ENCODE measurements around the gene FHIT. TPM values are rescaled to one million over a fixed set of nuclear protein-coding genes. Genes with fewer than 3 reads are reported as not detected.

The FHIT gene
- total and polyA plus RNA-seq, 4 donors, result 2.6 to 21.3 (median 8.7) TPM

- Histone ChIP-seq H3K27me3 (ENCODE audit: control insufficient read depth in 3 of 3, insufficient read depth in 3 of 3, low read length in 2 of 3) (no peaks in the 10 kb centered on the region), H3K4me1 (ENCODE audit: control insufficient read depth in 5 of 5, insufficient read depth in 5 of 5, low read length in 5 of 5) (no peaks in the 10 kb centered on the region), H3K9ac (ENCODE audit: insufficient read depth in 1 of 2, low read length in 2 of 2) (no peak overlapping the region), H3K36me3 (ENCODE audit: control insufficient read depth in 4 of 4, insufficient read depth in 4 of 4, low read length in 4 of 4) (no peaks in the 10 kb centered on the region), H3K27ac (ENCODE audit: low read depth in 1 of 2, low read length in 1 of 2) (no peak overlapping the region), H3K4me3 (no peak overlapping the region), H3K9me3 (ENCODE audit: control insufficient read depth in 4 of 4, insufficient read depth in 3 of 4, low read length in 3 of 4) (no peaks in the 10 kb centered on the region)
- DNase-seq (no peak), ATAC-seq (ENCODE audit: insufficient read depth, low FRiP score) (no peak)
- 97% methylated on average over 1 of the region's 1 CpG for WGBS, 2 donors
- no peak for TF ChIP-seq CTCF (IDR thresholded peaks at IDR 0.05; ENCODE audit: control extremely low read depth, extremely low read depth)
These were observed 961.1 kb downstream of the FHIT start for GRCh38 chr3:60290122-60290492.

GRCh38 chr3:60289341-60290121, 961.7 kb downstream of the FHIT start:
- DNase-seq (no peak), ATAC-seq (ENCODE audit: insufficient read depth, low FRiP score) (no peak)
- no peak overlapping the region for H3K27ac ChIP-seq (ENCODE audit: low read depth in 1 of 2, low read length in 1 of 2)
- no peaks in the 10 kb centered on the region for H3K36me3 ChIP-seq (ENCODE audit: control insufficient read depth in 4 of 4, insufficient read depth in 4 of 4, low read length in 4 of 4)
- no peak for TF ChIP-seq CTCF (IDR thresholded peaks at IDR 0.05; ENCODE audit: control extremely low read depth, extremely low read depth)
- H3K4me1 ChIP-seq (ENCODE audit: control insufficient read depth in 5 of 5, insufficient read depth in 5 of 5, low read length in 5 of 5), result no peaks in the 10 kb centered on the region
- WGBS, 2 donors, result 78 to 84% methylated on average over 8 of the region's 8 CpGs
- H3K4me3 ChIP-seq, result no peak overlapping the region
- no peaks in the 10 kb centered on the region for H3K27me3 ChIP-seq (ENCODE audit: control insufficient read depth in 3 of 3, insufficient read depth in 3 of 3, low read length in 2 of 3)
- no peak overlapping the region for H3K9ac ChIP-seq (ENCODE audit: insufficient read depth in 1 of 2, low read length in 2 of 2)
- H3K9me3 ChIP-seq (ENCODE audit: control insufficient read depth in 4 of 4, insufficient read depth in 3 of 4, low read length in 3 of 4), result no peaks in the 10 kb centered on the region

- ATAC-seq (ENCODE audit: insufficient read depth, low FRiP score) (no peak), DNase-seq (no peak)
- Histone ChIP-seq H3K27ac (ENCODE audit: low read depth in 1 of 2, low read length in 1 of 2) (no peak overlapping the region), H3K4me3 (no peak overlapping the region), H3K9me3 (ENCODE audit: control insufficient read depth in 4 of 4, insufficient read depth in 3 of 4, low read length in 3 of 4) (no peaks in the 10 kb centered on the region), H3K4me1 (ENCODE audit: control insufficient read depth in 5 of 5, insufficient read depth in 5 of 5, low read length in 5 of 5) (no peaks in the 10 kb centered on the region), H3K36me3 (ENCODE audit: control insufficient read depth in 4 of 4, insufficient read depth in 4 of 4, low read length in 4 of 4) (no peaks in the 10 kb centered on the region), H3K27me3 (ENCODE audit: control insufficient read depth in 3 of 3, insufficient read depth in 3 of 3, low read length in 2 of 3) (no peaks in the 10 kb centered on the region), H3K9ac (ENCODE audit: insufficient read depth in 1 of 2, low read length in 2 of 2) (no peak overlapping the region)
- no peak for TF ChIP-seq CTCF (IDR thresholded peaks at IDR 0.05; ENCODE audit: control extremely low read depth, extremely low read depth)
- WGBS, 2 donors, result 95 to 98% methylated on average over 2 of the region's 2 CpGs
These were observed 968.4 kb downstream of the FHIT start for GRCh38 chr3:60282866-60283265.

DNA sequence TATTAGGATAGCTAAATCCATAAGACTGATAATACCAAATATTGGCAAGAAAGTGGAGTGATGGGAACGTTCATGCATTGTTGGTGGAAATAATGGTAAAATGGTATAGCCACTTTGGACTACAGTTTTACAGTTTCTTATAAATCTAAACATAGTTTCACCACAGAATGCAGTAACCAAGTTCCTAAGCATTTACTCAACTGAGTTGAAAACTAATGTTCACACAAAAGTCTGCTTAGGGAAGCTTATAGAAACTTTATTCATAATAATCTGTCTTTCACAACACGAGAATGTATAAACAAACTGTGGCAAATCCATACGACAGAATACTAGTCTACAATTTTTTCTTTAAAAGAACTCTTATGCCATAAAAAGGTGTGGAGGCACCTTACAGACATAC, 969.3 kb downstream of the FHIT start:
- no peak for TF ChIP-seq CTCF (IDR thresholded peaks at IDR 0.05; ENCODE audit: control extremely low read depth, extremely low read depth)
- 87 to 89% methylated on average over 3 of the region's 3 CpGs for WGBS, 2 donors
- H3K4me1 ChIP-seq (ENCODE audit: control insufficient read depth in 5 of 5, insufficient read depth in 5 of 5, low read length in 5 of 5), result no peaks in the 10 kb centered on the region
- DNase-seq, result no peak
- no peak overlapping the region for H3K4me3 ChIP-seq
- no peaks in the 10 kb centered on the region for H3K27me3 ChIP-seq (ENCODE audit: control insufficient read depth in 3 of 3, insufficient read depth in 3 of 3, low read length in 2 of 3)
- no peaks in the 10 kb centered on the region for H3K36me3 ChIP-seq (ENCODE audit: control insufficient read depth in 4 of 4, insufficient read depth in 4 of 4, low read length in 4 of 4)
- H3K9me3 ChIP-seq (ENCODE audit: control insufficient read depth in 4 of 4, insufficient read depth in 3 of 4, low read length in 3 of 4), result no peaks in the 10 kb centered on the region
- H3K27ac ChIP-seq (ENCODE audit: low read depth in 1 of 2, low read length in 1 of 2), result no peak overlapping the region
- no peak overlapping the region for H3K9ac ChIP-seq (ENCODE audit: insufficient read depth in 1 of 2, low read length in 2 of 2)
- no peak for ATAC-seq (ENCODE audit: insufficient read depth, low FRiP score)

Data from lung (tissue), 12 donors.